GM19397 (cell line): ENCODE results near the gene RBM34.
"Not testable (repeated sequence)": the region's sequence is repeated elsewhere in the genome, so short reads cannot be mapped to it uniquely, and the experiment has no call there.

Experiments used
- ATAC-seq: cut with Tn5 transposase; IDR thresholded peaks from one replicate; pipeline ENCODE4 v1.9.1; 2021; ENCODE audit warnings: mild to moderate bottlenecking, moderate library complexity; ENCODE audit not compliant: unreplicated experiment

Gene RBM34

DNA sequence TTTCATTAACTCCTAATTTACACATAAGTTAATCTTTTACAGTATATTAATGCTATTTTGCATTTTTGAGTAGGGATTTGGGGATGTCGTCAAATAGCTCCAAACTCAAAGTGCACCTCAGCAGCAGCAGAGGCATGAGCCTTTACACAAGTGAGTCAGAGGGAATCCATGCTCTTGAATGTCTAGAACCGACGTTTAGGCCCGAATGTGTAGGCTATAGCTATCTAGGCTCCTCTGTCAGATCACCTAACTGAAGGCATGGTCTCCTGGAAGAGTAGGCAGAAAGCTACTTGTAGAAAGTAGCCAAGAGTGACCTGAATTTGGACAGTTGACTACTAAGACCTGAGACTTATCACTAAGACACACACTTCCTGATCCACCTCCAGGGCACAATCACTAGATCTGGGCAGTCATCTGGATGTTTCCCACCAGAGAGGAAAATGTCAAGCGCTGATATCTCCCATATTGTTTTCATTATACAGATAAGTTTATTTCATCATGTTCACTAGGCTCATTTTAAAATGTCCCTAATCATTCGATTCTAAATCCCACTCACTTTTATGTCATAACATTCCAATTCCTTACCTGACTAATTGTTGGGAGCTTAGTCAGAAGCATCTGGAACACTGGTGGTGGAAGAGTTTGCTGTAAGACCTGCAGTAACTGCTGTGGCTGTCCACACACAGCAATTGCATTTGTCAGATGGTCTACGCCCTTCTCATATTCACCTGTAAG lies 47.7 kb downstream of the RBM34 start:
- ATAC-seq: no peak

- no peak for ATAC-seq
Measured at GRCh38 chr1:235112297-235113182, 48.5 kb downstream of the RBM34 start.

DNA sequence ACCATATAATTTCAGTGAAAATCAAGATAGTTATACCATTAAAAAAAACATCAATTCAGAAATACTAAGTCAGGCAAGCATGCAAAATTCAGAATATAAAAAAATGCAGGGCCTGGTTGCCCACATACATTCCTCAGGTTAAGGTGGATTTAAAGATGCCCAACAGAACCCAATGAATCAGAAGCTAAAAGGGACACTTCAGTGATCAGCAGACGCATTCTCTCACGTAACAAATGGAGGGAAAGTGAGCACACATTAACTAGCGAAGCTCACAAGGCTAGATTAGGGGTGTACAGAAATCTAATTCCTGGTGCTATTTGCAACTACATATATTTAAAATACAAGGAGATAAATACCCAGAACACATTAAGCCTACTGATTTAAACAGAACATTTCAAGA lies 49.9 kb downstream of the RBM34 start:
- no peak for ATAC-seq

DNA sequence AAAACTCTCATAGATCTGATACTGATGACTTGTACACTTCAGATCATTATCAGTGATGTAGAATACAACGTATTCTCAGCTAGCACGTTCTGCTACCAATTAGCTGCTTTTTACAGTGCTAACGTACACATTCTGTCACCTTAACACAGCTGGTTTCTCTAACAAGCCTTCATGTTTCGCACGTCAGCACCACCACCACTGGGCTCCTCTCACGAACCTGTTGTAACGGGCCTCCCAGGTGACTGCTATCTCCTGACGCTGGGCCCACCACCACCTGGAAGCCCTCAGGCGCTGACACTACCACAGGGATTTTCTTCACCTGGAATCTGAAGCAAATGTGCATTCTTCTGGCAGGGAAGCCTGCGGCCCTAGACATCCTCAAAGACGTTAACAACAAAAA lies 52.2 kb downstream of the RBM34 start:
- ATAC-seq: no peak

DNA sequence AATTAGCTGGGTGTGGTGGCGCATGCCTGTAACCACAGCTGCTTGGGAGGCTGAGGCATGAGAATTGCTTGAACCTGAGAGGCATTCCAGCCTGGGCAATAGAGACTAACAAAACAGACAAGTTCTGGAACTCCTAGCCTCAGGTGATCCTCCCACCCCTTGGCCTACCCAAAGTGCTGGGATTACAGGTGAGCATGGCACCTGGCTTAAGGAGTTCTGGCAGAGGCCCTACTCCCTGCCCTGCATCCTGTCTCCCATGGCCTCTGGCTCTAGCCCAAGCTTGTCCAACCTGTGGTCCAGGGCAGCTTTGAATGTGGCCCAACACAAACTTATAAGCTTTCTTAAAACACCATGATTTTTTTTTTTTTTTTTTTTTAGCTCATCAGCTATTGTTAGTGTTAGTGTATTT lies 52.9 kb downstream of the RBM34 start:
- ATAC-seq: no peak

DNA sequence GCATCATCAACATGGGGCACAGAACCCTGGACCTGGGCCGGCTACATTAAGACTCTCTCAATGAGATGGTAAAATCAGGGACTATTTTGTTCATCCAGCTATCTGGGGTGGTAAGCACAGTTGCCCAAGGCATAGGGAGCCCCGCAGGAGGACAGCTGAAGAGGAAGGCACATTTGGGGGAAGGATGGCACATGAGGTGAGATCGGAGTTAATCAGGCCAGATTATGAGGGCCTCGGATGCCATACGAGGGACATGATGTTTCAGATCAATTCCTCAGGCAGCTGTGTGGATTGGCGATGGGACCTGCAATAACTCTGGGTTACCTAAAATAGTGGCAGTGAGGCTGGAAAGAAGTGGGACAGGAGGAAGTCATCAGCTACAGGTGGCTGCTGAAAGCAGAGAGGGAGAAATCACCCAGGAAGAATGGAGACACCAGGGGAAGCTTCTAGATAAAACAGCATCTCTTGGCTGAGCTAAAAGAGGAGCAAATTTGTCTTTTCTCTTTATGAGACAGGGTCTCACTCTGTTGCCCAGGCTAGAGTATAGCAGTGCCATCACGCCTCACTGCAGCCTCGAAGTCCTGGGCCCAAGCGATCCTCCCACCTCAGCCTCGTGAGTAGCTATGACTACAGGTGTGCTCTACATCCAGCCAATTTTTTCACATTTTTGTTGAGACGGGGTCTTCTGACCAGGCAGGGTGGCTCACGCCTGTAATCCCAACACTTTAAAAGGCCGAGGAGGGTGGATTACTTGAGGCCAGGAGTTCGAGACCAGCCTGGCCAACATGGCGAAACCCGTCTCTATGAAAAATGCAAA lies 53.5 kb downstream of the RBM34 start:
- no peak for ATAC-seq

- no peak for ATAC-seq
Measured at GRCh38 chr1:235106457-235106856, 54.6 kb downstream of the RBM34 start.

- ATAC-seq: peak; percentile 50
Measured at GRCh38 chr1:235105051-235106043, 55.7 kb downstream of the RBM34 start.

DNA sequence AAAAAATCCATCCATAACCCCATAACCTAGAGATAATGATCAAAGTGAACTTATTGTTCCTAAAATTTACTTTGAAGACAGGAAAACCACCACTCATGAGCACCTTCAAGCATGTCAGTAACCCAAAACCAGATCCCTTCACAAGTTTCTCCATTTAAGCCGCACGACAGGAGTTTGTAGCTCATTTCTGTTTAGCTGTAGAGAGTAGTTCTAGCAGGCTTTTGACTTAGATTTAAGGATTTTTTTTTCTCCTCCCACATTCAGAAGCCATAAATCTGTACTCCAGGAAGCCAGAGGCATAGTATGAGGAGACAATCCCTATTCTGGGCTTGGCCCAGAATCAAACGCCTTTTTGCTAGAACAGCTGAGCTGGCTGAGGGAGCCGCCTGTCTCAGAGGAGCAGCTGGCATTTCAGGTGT lies 58.0 kb downstream of the RBM34 start:
- ATAC-seq: no peak

GRCh38 chr1:235102259-235102582 lies 58.8 kb downstream of the RBM34 start:
- ATAC-seq: no peak

DNA sequence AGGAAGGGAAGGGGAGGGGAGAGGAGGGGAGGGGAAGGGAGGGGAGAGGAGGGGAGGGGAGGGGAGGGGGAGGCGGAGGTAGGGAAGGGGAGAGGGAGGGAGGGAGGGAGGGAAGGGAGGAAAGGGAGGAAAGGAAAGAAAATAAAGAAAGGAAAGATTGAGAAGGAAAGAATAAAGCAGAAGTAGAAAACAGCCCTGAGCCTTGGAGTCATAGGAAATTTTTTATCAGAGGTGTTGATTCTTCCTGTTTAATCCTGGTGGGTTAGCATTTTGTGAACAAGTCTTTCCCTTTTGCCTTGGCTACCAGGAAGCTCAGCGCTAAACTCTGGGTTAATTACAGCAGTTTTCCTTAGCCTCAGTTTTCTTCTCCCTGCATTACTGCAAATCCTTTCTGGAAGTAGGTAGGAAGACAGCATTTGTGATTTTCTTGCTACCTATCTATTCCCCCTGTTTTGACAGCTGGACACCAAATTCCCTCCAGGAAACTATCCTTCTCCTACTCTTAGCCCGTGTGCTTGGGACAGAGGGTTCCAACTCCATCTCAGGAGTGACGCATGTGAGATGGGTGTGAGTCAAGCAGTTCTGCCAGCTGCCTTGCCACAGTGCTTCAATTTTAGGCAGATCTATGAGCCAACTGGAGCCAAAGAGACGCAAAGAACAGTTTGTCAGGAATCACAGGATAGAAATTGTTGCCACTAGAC lies 59.3 kb downstream of the RBM34 start:
- no peak for ATAC-seq

DNA sequence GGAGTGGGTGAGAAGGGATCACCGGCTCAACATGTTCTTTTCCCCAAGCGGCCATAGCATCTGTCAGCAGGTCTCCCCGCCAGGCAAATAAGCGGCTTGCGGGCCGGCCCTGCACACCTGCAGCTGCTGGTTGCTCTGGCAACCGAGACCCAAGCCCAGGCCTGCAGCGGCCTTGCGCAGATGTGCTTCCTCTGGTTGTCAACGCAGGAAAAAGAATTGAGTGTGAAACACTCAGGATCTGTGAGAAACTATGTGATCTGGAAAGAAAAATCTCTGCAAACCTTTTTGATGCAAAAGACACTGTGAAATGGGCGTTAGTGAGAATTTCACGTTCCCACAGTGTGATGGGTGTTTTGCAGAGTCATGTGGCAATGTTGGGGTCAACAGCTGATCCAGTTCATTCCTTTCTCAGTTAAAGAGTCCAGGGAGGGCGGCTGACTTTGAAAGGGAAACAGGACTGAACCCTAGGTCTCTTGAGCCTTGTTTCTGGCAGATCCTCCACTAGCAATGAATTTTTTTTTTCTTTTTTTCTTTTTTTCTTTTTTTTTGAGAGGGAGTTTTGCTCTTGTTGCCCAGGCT lies 60.8 kb downstream of the RBM34 start:
- ATAC-seq: no peak

DNA sequence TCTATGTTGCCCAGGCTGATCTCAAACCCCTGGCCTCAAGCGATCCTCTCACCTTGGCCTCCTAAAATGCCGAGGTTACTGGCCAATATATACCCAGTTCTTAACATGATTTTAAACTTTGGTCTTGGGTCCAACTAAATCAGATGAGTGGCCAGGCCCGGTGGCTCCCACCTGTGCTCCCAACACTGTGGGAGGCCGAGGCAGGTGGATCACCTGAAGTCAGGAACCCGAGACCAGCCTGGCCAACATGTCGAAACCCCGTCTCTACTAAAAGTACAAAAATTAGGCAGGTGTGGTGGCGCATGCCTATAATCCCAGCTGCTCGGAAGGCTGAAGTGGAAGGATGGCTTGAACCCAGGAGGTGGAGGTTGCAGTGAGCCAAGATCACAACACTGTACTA lies 62.1 kb downstream of the RBM34 start:
- ATAC-seq: no peak

- no peak for ATAC-seq
Measured at GRCh38 chr1:235098547-235098946, 62.5 kb downstream of the RBM34 start.

- ATAC-seq: not testable (repeated sequence)
Measured at GRCh38 chr1:235097501-235097900, 63.5 kb downstream of the RBM34 start.

DNA sequence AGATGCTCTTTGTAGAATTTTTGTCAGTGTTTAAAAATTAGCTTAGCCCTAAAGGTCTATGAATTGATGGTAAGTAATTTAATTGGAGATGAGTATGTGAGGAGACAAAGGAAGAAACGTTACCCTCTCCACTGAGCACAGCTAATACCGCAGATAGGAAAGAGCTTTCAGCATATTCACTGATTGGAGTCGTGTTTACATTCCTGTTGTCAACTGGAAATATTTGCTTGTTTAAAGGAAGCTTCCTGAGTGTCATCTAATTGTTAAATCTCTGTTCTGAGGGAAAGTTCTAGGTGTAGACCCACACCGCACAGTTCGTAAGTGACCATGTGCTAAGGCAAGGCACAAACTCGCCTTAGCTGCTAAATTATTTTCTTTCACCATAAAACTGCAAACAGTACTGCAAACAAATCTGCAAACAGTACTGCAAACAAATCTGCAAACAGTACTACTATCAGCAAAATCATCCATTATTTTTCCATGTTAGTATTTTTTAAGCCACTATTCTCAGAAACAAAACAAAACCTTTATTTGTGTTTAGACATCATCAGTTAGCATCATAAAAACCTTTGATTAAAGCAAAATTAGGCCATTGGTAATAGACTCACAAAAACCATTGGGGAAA lies 65.0 kb downstream of the RBM34 start:
- no peak for ATAC-seq

- ATAC-seq: peak; percentile 64
Measured at GRCh38 chr1:235093696-235094592, 67.1 kb downstream of the RBM34 start.
